Adrenal gland (tissue), 12 donors: ENCODE measurements around the gene ACTG1. TPM values are rescaled to one million over a fixed set of nuclear protein-coding genes. Genes with fewer than 3 reads are reported as not detected.

Experiments used
- DNase-seq, 7 donors: peaks; one replicate each; pipeline ENCODE4 v3.0.0-alpha.2; 2019 to 2020
- H3K27ac ChIP-seq, 5 donors: fragments of 200-600 bp; sonication (generic) in 4 of 5; 1 replicate in 3 of 5; 2 replicates in 2 of 5; pipeline versions ENCODE4 v1.5.1 to v1.8.0; 2016 to 2020; ENCODE audit warnings: mild to moderate bottlenecking in 1 of 5
- H3K27me3 ChIP-seq: fragments of 200-600 bp; 2 replicates; pipeline ENCODE4 v1.8.0; 2021
- H3K36me3 ChIP-seq, 2 donors: fragments of 200-600 bp; replicated peaks in 1 of 2; 1 replicate in 1 of 2; 2 replicates in 1 of 2; pipeline versions ENCODE4 v1.5.1 to v1.8.0; 2018 to 2022
- H3K4me1 ChIP-seq, 2 donors: fragments of 200-600 bp; replicated peaks in 1 of 2; 1 replicate in 1 of 2; 2 replicates in 1 of 2; pipeline versions ENCODE4 v1.5.1 to v1.8.0; 2018 to 2021
- H3K4me3 ChIP-seq, 4 donors: fragments of 200-600 bp; sonication (generic) in 3 of 4; one replicate each; pipeline ENCODE4 v1.5.1; 2016 to 2018
- H3K9me3 ChIP-seq, 3 donors: fragments of 200-600 bp; sonication (generic) in 1 of 3; replicated peaks in 1 of 3; 1 replicate in 2 of 3; 2 replicates in 1 of 3; pipeline versions ENCODE4 v1.5.1 to v1.8.0; 2016 to 2021
- POLR2A ChIP-seq, 2 donors: fragments of 450-650 bp; IDR thresholded peaks; one replicate each; pipeline ENCODE4 v1.6.1; 2017; ENCODE audit warnings: antibody characterized with exemption in 2 of 2, mild to moderate bottlenecking in 2 of 2, moderate library complexity in 1 of 2
- WGBS, 4 donors: extraction: QIAGEN DNeasy Blood & Tissue Kit in 2 of 4; methylation state at CpG; one replicate each; pipeline versions ENCODE4 v1.1.5 to v1.1.7; 2013 to 2017; 5-methylcytosine and 5-hydroxymethylcytosine counted together
- intact Hi-C, 2 donors: fragments of 100-400 bp; cut with DNase I; formaldehyde crosslinking; loops; one replicate each; pipeline versions ENCODE4 v1.14.1 to v1.15.0; 2022 to 2023
- polyA plus RNA-seq, 3 donors: library from polyadenylated mRNA; stranded (reverse); fragments of 200-250 nt in 2 of 3; fragments of 350-450 nt in 1 of 3; fragmentation: Illumina TruSeq in 1 of 3; extraction: RNeasy Lipid Tissue Mini Kit (QIAGEN cat#74804) in 1 of 3; gene quantifications; one replicate each; pipeline ENCODE4 v1.2.3, GENCODE V29; 2013 to 2014
- total RNA-seq, 9 donors: library from RNA; depleted of rRNA in 4 of 9; stranded (reverse); fragments of >200 nt in 4 of 9; fragments of 120-200 nt in 1 of 9; fragmentation: NEBNext Ultra II Directional in 1 of 9; extraction: Animal tissue kit (Norgen Biotek cat#: 25700) in 1 of 9; gene quantifications; one replicate each; pipeline versions ENCODE4 v1.1.0 to v1.2.4, GENCODE V29; 2013 to 2023
- TF ChIP-seq, protein P1 (sequence below), 6 experiments: fragments of 450-650 bp in 4 of 6; fragments of 200-600 bp in 2 of 6; sonication (generic) in 1 of 6; IDR thresholded peaks; 1 replicate in 5 of 6; 2 replicates in 1 of 6; pipeline versions ENCODE4 v1.5.1 to v1.8.0; 2016 to 2021; ENCODE audit warnings: antibody characterized with exemption in 6 of 6, mild to moderate bottlenecking in 2 of 6, moderate library complexity in 1 of 6
- donor health status: healthy with polysubstance abuse.
- donor health status: Bipolar disorder and iron deficiency.
- donor health status: DM: yes; HTN: yes; CAD: no.
- donor health status: DM: no; HTN: no; CAD: no.
- donor health status: DM: no; HTN: no; CAD: no.
- donor health status: DM: yes; HTN: yes; CAD: no.

ACTG1 gene
- total and polyA plus RNA-seq, 12 donors, result 828 to 6,446 (median 2,144) TPM

DNA sequence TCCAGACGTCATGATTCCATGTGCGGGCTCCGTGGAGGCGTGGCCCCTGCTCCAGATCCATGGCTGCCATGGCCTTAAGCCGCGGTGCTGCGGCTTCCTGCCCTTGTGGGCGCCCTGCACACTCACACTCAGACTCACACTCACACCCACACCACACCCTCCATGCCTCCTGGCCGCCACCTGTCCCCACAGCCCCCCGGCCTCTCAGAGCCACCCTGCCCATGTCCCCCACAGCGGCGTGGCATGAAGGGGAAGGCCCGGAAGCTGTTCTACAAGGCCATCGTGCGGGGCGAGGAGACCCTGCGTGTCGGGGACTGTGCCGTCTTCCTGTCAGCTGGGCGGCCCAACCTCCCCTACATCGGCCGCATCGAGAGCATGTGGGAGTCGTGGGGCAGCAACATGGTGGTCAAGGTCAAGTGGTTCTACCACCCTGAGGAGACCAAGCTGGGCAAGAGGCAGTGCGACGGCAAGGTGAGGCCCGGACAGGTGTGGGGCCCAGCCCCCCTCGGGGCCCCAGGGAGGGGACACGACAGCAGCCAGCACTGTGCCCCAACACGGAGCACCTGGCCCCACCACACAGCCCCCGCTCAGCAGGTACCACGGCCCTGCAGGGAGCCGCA lies 50.0 kb downstream of the ACTG1 start:
- H3K9me3 ChIP-seq, result no peaks in the 10 kb centered on the region
- peak overlapping the region in 2 of 5 donors; percentile 59 to 66 for H3K27ac ChIP-seq
- H3K27me3 ChIP-seq, result no peaks in the 10 kb centered on the region
- no peak for TF ChIP-seq POLR2A (IDR thresholded peaks at IDR 0.05)
- TF ChIP-seq, protein P1, sequence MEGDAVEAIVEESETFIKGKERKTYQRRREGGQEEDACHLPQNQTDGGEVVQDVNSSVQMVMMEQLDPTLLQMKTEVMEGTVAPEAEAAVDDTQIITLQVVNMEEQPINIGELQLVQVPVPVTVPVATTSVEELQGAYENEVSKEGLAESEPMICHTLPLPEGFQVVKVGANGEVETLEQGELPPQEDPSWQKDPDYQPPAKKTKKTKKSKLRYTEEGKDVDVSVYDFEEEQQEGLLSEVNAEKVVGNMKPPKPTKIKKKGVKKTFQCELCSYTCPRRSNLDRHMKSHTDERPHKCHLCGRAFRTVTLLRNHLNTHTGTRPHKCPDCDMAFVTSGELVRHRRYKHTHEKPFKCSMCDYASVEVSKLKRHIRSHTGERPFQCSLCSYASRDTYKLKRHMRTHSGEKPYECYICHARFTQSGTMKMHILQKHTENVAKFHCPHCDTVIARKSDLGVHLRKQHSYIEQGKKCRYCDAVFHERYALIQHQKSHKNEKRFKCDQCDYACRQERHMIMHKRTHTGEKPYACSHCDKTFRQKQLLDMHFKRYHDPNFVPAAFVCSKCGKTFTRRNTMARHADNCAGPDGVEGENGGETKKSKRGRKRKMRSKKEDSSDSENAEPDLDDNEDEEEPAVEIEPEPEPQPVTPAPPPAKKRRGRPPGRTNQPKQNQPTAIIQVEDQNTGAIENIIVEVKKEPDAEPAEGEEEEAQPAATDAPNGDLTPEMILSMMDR (IDR thresholded peaks at IDR 0.05), result no peak
- no peak overlapping the region for H3K4me3 ChIP-seq
- 87 to 94% (median 93%) methylated on average over 24 to 33 of the region's 33 CpGs for WGBS, 4 donors
- H3K4me1 ChIP-seq, result peaks cover 9 to 13% of the 10 kb centered on the region in 2 donors
- peaks cover 0 to 13% of the 10 kb centered on the region in 2 donors for H3K36me3 ChIP-seq
- intact Hi-C loops, result no loop called here
- DNase-seq, result no peak

DNA sequence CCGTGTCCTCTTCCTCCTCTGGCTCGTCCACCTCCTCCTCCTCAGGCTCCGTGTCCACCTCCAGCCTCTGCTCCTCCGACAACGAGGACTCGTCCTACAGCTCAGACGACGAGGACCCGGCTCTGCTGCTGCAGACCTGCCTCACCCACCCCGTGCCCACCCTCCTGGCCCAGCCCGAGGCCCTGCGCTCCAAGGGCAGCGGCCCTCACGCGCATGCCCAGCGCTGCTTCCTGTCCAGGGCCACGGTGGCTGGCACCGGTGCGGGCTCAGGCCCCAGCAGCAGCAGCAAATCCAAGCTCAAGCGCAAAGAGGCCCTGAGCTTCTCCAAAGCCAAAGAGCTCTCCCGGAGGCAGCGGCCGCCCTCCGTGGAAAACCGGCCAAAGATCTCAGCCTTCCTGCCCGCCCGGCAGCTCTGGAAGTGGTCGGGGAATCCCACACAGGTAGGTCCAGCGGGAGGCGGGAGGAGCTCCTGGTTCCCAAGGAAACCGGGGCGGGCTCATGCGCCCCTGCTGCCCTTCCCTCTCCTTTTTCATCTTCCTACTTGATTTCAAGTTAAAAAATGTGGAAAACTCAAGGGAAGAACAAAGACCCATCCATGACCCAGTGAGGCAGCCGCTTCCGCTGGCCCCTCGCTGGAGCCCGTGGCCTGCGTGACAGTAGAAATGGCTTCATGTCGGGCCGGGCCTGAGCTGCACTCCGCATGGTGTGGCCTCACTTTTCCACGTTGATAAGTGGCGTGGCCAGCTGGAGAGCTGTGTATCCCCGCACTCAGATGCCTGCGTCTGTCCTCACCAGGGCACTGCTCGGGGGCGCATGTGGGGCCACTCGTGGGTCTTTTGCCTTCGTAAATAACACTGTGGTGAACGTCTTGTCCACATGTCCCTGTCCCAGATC lies 50.7 kb downstream of the ACTG1 start:
- intact Hi-C loops, result no loop called here
- H3K27ac ChIP-seq, result peak overlapping the region in 2 of 5 donors; percentile 59 to 66
- H3K27me3 ChIP-seq, result no peaks in the 10 kb centered on the region
- H3K9me3 ChIP-seq, result no peaks in the 10 kb centered on the region
- H3K4me3 ChIP-seq, result no peak overlapping the region
- peaks cover 0 to 13% of the 10 kb centered on the region in 2 donors for H3K36me3 ChIP-seq
- whole genome bisulfite sequencing, 4 donors, result 85 to 92% (median 88%) methylated on average over 39 to 50 of the region's 50 CpGs
- H3K4me1 ChIP-seq, result peaks cover 9 to 10% of the 10 kb centered on the region in 2 donors
- TF ChIP-seq POLR2A (IDR thresholded peaks at IDR 0.05), result no peak
- TF ChIP-seq, protein P1 (IDR thresholded peaks at IDR 0.05), result no peak
- peak in 3 of 7 donors; percentile 30 to 61 (median 49) for DNase-seq

DNA sequence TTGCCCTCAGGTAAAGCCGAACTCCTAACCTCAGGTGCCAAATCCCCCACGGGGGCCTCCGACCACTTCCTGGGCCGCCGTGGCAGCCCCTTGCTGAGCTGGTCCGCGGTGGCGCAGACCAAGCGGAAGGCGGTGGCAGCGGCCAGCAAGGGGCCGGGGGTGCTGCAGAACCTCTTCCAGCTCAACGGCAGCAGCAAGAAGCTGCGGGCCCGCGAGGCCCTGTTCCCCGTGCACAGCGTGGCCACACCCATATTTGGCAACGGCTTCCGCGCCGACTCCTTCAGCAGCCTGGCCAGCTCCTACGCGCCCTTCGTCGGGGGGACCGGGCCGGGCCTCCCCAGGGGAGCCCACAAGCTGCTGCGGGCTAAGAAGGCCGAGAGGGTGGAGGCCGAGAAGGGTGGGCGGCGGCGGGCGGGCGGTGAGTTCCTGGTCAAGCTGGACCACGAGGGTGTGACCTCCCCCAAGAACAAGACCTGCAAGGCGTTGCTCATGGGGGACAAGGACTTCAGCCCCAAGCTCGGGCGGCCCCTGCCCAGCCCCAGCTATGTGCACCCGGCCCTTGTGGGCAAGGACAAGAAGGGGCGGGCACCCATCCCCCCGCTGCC lies 51.6 kb downstream of the ACTG1 start:
- peak overlapping the region in 1 of 5 donors; percentile 59 for H3K27ac ChIP-seq
- no peak overlapping the region for H3K4me3 ChIP-seq
- H3K9me3 ChIP-seq, result no peaks in the 10 kb centered on the region
- no peak for TF ChIP-seq POLR2A (IDR thresholded peaks at IDR 0.05)
- TF ChIP-seq, protein P1 (IDR thresholded peaks at IDR 0.05), result no peak
- DNase-seq, result no peak
- no peaks in the 10 kb centered on the region for H3K27me3 ChIP-seq
- peaks cover 0 to 13% of the 10 kb centered on the region in 2 donors for H3K36me3 ChIP-seq
- peaks cover 12 to 13% of the 10 kb centered on the region in 2 donors for H3K4me1 ChIP-seq
- WGBS, 4 donors, result 84 to 92% (median 87%) methylated on average over 17 to 43 of the region's 43 CpGs
- intact Hi-C loops, result no loop called here

Other genes starting within 250 kb of the ACTG1 start
- 100 to 1,000 TPM in 5 of 9 donors, 10 to 100 TPM in 4; 22.5 to 163 (median 102) TPM for gene SLC38A10, start 217.5 kb downstream of the ACTG1 start, total RNA-seq
- gene SLC38A10, start 217.5 kb downstream of the ACTG1 start, polyA plus RNA-seq, result 100 to 1,000 TPM in 2 of 3 donors, 10 to 100 TPM in 1; 17.6 to 190 (median 136) TPM
- gene BAHCC1, start 117.3 kb downstream of the ACTG1 start, total RNA-seq, result 10 to 100 TPM in 8 of 9 donors, 1 to 10 TPM in 1; 1.7 to 35.3 (median 18.5) TPM
- gene BAHCC1, start 117.3 kb downstream of the ACTG1 start, polyA plus RNA-seq, result 10 to 100 TPM in 2 of 3 donors, 1 to 10 TPM in 1; 2.1 to 68.0 (median 18.2) TPM
- gene FSCN2, start 15.6 kb upstream of the ACTG1 start, total RNA-seq, result 1 to 10 TPM in 4 of 9 donors, under 1 TPM in 5; 0.22 to 1.9 (median 0.72) TPM
- 1 to 10 TPM in 1 of 3 donors, under 1 TPM in 1, not detected in 1; 0.51 to 1.7 TPM for gene FSCN2, start 15.6 kb upstream of the ACTG1 start, polyA plus RNA-seq
- gene FAAP100, start 39.6 kb upstream of the ACTG1 start, total RNA-seq, result 10 to 100 TPM in 8 of 9 donors, 1 to 10 TPM in 1; 8.5 to 35.1 (median 29.4) TPM
- 10 to 100 TPM in 2 of 3 donors, 1 to 10 TPM in 1; 2.5 to 89.0 (median 41.0) TPM for gene FAAP100, start 39.6 kb upstream of the ACTG1 start, polyA plus RNA-seq
- 100 to 1,000 TPM in 3 of 9 donors, 10 to 100 TPM in 6; 62.3 to 140 (median 80.9) TPM for gene NPLOC4, start 124.3 kb upstream of the ACTG1 start, total RNA-seq
- 100 to 1,000 TPM in 1 of 3 donors, 10 to 100 TPM in 2; 41.7 to 115 (median 52.5) TPM for gene NPLOC4, start 124.3 kb upstream of the ACTG1 start, polyA plus RNA-seq
- gene TSPAN10, start 124.4 kb upstream of the ACTG1 start, total RNA-seq, result 1 to 10 TPM in 7 of 9 donors, under 1 TPM in 2; 0.18 to 5.9 (median 2.1) TPM
- gene TSPAN10, start 124.4 kb upstream of the ACTG1 start, polyA plus RNA-seq, result 1 to 10 TPM in 2 of 3 donors, under 1 TPM in 1; 0.27 to 3.9 (median 2.2) TPM
- gene PDE6G, start 143.7 kb upstream of the ACTG1 start, total RNA-seq, result 1 to 10 TPM in 5 of 9 donors, under 1 TPM in 1, not detected in 3; 0.35 to 2.3 (median 1.7) TPM
- 1 to 10 TPM; 1.2 to 5.9 (median 2.6) TPM for gene PDE6G, start 143.7 kb upstream of the ACTG1 start, polyA plus RNA-seq
- gene OXLD1, start 153.8 kb upstream of the ACTG1 start, total RNA-seq, result 10 to 100 TPM; 30.9 to 67.0 (median 50.2) TPM
- 100 to 1,000 TPM in 2 of 3 donors, 1 to 10 TPM in 1; 3.7 to 166 (median 120) TPM for gene OXLD1, start 153.8 kb upstream of the ACTG1 start, polyA plus RNA-seq
- gene CCDC137, start 153.9 kb upstream of the ACTG1 start, total RNA-seq, result 10 to 100 TPM in 8 of 9 donors, 1 to 10 TPM in 1; 7.5 to 23.5 (median 15.6) TPM
- 10 to 100 TPM; 12.6 to 46.0 (median 15.0) TPM for gene CCDC137, start 153.9 kb upstream of the ACTG1 start, polyA plus RNA-seq
- 10 to 100 TPM; 22.2 to 40.3 (median 29.9) TPM for gene ARL16, start 171.0 kb upstream of the ACTG1 start, total RNA-seq
- gene ARL16, start 171.0 kb upstream of the ACTG1 start, polyA plus RNA-seq, result 100 to 1,000 TPM in 1 of 3 donors, 10 to 100 TPM in 2; 18.5 to 105 (median 79.8) TPM
- 100 to 1,000 TPM in 3 of 9 donors, 10 to 100 TPM in 6; 51.7 to 167 (median 95.4) TPM for gene HGS, start 171.2 kb upstream of the ACTG1 start, total RNA-seq
- 100 to 1,000 TPM; 130 to 384 (median 300) TPM for gene HGS, start 171.2 kb upstream of the ACTG1 start, polyA plus RNA-seq
- gene MRPL12, start 190.6 kb upstream of the ACTG1 start, total RNA-seq, result 10 to 100 TPM; 24.0 to 98.8 (median 85.2) TPM
- 100 to 1,000 TPM in 2 of 3 donors, 10 to 100 TPM in 1; 60.7 to 159 (median 141) TPM for gene MRPL12, start 190.6 kb upstream of the ACTG1 start, polyA plus RNA-seq
- gene SLC25A10, start 199.5 kb upstream of the ACTG1 start, total RNA-seq, result 10 to 100 TPM in 8 of 9 donors, 1 to 10 TPM in 1; 8.8 to 36.1 (median 19.6) TPM
- gene SLC25A10, start 199.5 kb upstream of the ACTG1 start, polyA plus RNA-seq, result 10 to 100 TPM in 2 of 3 donors, 1 to 10 TPM in 1; 3.5 to 33.1 (median 29.2) TPM